HCT116 (cell line): Measurements from ENCODE around the gene PLA2R1. TPM values are rescaled to one million over a fixed set of nuclear protein-coding genes. Genes with fewer than 3 reads are reported as not detected.

Source experiments
- ATAC-seq: fragments of 200-7000 bp; cut with Tn5 transposase; 2 replicates; pipeline ENCODE4 v1.9.1; 2020; ENCODE audit warnings: mild to moderate bottlenecking, moderate library complexity
- BruUV-seq: library from RNA; stranded (reverse); fragments of 400-500 nt; replicated peaks from 2 replicates; lab custom pipeline; 2021; lab: Mats Ljungman, UMichigan
- CTCF ChIA-PET: fragments of 300-600 bp; sonication (Branson Sonifier 250); formaldehyde crosslinking; loops from one replicate; lab custom pipeline; 2021; ENCODE audit warnings: antibody characterized with exemption; lab: Charles Lee
- POLR2A ChIA-PET: fragments of 300-600, 350-600 bp; sonication (Branson Sonifier 250); formaldehyde crosslinking; loops from one replicate; lab custom pipeline; 2021; ENCODE audit warnings: antibody characterized with exemption; lab: Charles Lee
- RAD21 ChIA-PET, 2 experiments: fragments of 300-600 bp; sonication (Branson Sonifier 250); formaldehyde crosslinking; loops; one replicate each; lab custom pipeline; 2023; ENCODE audit warnings: low total read pairs in 2 of 2; ENCODE audit not compliant: uncharacterized antibody in 2 of 2, unreplicated experiment in 2 of 2, low non-redundant PET in 1 of 2; lab: Charles Lee
- DNase-seq: peaks from one replicate; pipeline ENCODE4 v3.0.0-alpha.2; 2010; ENCODE audit warnings: low read depth, low spot score
- H2AFZ ChIP-seq: fragments of 200-600 bp; shearing (Covaris generic), sonication (generic); 2 replicates; pipeline ENCODE4 v1.6.1; 2017; ENCODE audit warnings: low read depth, mixed run types, mixed read lengths, antibody characterized with exemption, low read length; ENCODE audit not compliant: poor library complexity, severe bottlenecking
- H3K27ac ChIP-seq: 2 replicates; pipeline ENCODE4 v1.5.1; 2012; ENCODE audit warnings: low read depth, low read length
- H3K27me3 ChIP-seq: fragments of 200-600 bp; sonication (generic); 2 replicates; pipeline ENCODE4 v1.6.1; 2016; ENCODE audit warnings: mixed run types, low read length, mixed read lengths; ENCODE audit not compliant: insufficient read depth
- H3K36me3 ChIP-seq, 2 experiments: fragments of 200-500 bp in 1 of 2; fragments of 200-600 bp in 1 of 2; sonication (Bioruptor generic) in 1 of 2; sonication (generic) in 1 of 2; 2 replicates each; pipeline versions ENCODE4 v1.5.1 to v1.6.1; 2014 to 2016; ENCODE audit warnings: low read length in 2 of 2, inconsistent platforms in 1 of 2, mixed read lengths in 1 of 2, mixed run types in 1 of 2; ENCODE audit not compliant: insufficient read depth in 2 of 2, control insufficient read depth in 1 of 2
- H3K4me1 ChIP-seq, 2 experiments: fragments of 200-600 bp in 1 of 2; sonication (generic) in 1 of 2; 2 replicates each; pipeline versions ENCODE4 v1.5.1 to v1.6.1; 2012 to 2017; ENCODE audit warnings: low read length in 2 of 2, inconsistent platforms in 1 of 2, mild to moderate bottlenecking in 1 of 2, mixed read lengths in 1 of 2, mixed run types in 1 of 2, moderate library complexity in 1 of 2; ENCODE audit not compliant: insufficient read depth in 2 of 2, control insufficient read depth in 1 of 2
- H3K4me2 ChIP-seq: fragments of 200-600 bp; sonication (generic); 2 replicates; pipeline ENCODE4 v1.6.1; 2017; ENCODE audit warnings: mixed run types, low read length, mixed read lengths
- H3K4me3 ChIP-seq, 2 experiments: fragments of 200-600 bp in 1 of 2; sonication (generic) in 1 of 2; replicated peaks in 1 of 2; 2 replicates each; pipeline ENCODE4 v1.5.1; 2011 to 2016; ENCODE audit warnings: low read length in 2 of 2, control low read depth in 1 of 2, low read depth in 1 of 2, mild to moderate bottlenecking in 1 of 2, mixed read lengths in 1 of 2, mixed run types in 1 of 2
- H3K79me2 ChIP-seq: fragments of 200-600 bp; sonication (generic); 2 replicates; pipeline ENCODE4 v1.6.1; 2017; ENCODE audit warnings: mild to moderate bottlenecking, mixed run types, low read length, moderate library complexity, mixed read lengths; ENCODE audit not compliant: insufficient read depth
- H3K9ac ChIP-seq: fragments of 200-600 bp; sonication (generic); 2 replicates; pipeline ENCODE4 v1.6.1; 2016; ENCODE audit warnings: low read length, mixed read lengths
- H3K9me2 ChIP-seq: fragments of 200-600 bp; sonication (generic), shearing (Covaris generic); 2 replicates; pipeline ENCODE4 v1.6.1; 2017; ENCODE audit warnings: mixed run types, mild to moderate bottlenecking, moderate library complexity; ENCODE audit not compliant: insufficient read depth
- H3K9me3 ChIP-seq, 2 experiments: fragments of 200-500 bp in 1 of 2; fragments of 200-600 bp in 1 of 2; sonication (Bioruptor generic) in 1 of 2; sonication (generic) in 1 of 2; 2 replicates each; pipeline ENCODE4 v1.6.1; 2014 to 2017; ENCODE audit warnings: low read length in 2 of 2, mixed read lengths in 2 of 2, inconsistent platforms in 1 of 2, low read depth in 1 of 2, mild to moderate bottlenecking in 1 of 2, mixed run types in 1 of 2, moderate library complexity in 1 of 2; ENCODE audit not compliant: control insufficient read depth in 1 of 2, insufficient read depth in 1 of 2
- H4K20me1 ChIP-seq: fragments of 200-600 bp; sonication (generic), shearing (Covaris generic); 2 replicates; pipeline ENCODE4 v1.6.1; 2017; ENCODE audit warnings: mixed run types, mild to moderate bottlenecking, moderate library complexity; ENCODE audit not compliant: insufficient read depth
- CEBPB ChIP-seq: IDR thresholded peaks from 2 replicates; pipeline ENCODE4 v1.6.1; 2012; ENCODE audit warnings: low read depth
- EGR1 ChIP-seq: IDR thresholded peaks from 2 replicates; pipeline ENCODE4 v1.6.1; 2012; ENCODE audit warnings: low read depth
- ELF1 ChIP-seq: IDR thresholded peaks from 2 replicates; pipeline ENCODE4 v1.6.1; 2012; ENCODE audit warnings: low read depth, borderline replicate concordance
- FOSL1 ChIP-seq: IDR thresholded peaks from 2 replicates; pipeline ENCODE4 v1.6.1; 2012; ENCODE audit warnings: low read depth
- JUND ChIP-seq: IDR thresholded peaks from 2 replicates; pipeline ENCODE4 v1.6.1; 2012
- POLR2A ChIP-seq: IDR thresholded peaks from 2 replicates; pipeline ENCODE4 v1.7.0; 2011; ENCODE audit warnings: borderline replicate concordance; ENCODE audit not compliant: insufficient read depth, insufficient read length; ENCODE audit errors: extremely low read depth
- RAD21 ChIP-seq: IDR thresholded peaks from 2 replicates; pipeline ENCODE4 v1.6.1; 2012; ENCODE audit warnings: low read depth, mild to moderate bottlenecking
- SP1 ChIP-seq: IDR thresholded peaks from 2 replicates; pipeline ENCODE4 v1.6.1; 2012; ENCODE audit warnings: low read depth
- TCF7L2 ChIP-seq: IDR thresholded peaks from 2 replicates; pipeline ENCODE4 v1.7.0; 2011; ENCODE audit warnings: borderline replicate concordance, inconsistent platforms; ENCODE audit not compliant: insufficient read depth, insufficient read length; ENCODE audit errors: extremely low read depth
- ZFX ChIP-seq: fragments of 450-650 bp; IDR thresholded peaks from 2 replicates; pipeline ENCODE4 v1.6.1; 2017
- intact Hi-C: fragments of 100-400 bp; cut with micrococcal nuclease; formaldehyde crosslinking; loops from 2 replicates; pipeline ENCODE4 v1.10.0; 2022
- total RNA-seq: library from RNA; stranded (reverse); gene quantifications from one replicate; pipeline ENCODE4 v1.2.1, GENCODE V29; 2021; ENCODE audit not compliant: unreplicated experiment
- TF ChIP-seq, protein P1 (sequence below): IDR thresholded peaks from 2 replicates; pipeline ENCODE4 v1.6.1; 2012
- TF ChIP-seq, protein P2 (sequence below): IDR thresholded peaks from 2 replicates; pipeline ENCODE4 v1.6.1; 2012; ENCODE audit warnings: low read depth

PLA2R1 gene
- total RNA-seq, 1 experiment from 2014 or later = 0.34 TPM

DNA sequence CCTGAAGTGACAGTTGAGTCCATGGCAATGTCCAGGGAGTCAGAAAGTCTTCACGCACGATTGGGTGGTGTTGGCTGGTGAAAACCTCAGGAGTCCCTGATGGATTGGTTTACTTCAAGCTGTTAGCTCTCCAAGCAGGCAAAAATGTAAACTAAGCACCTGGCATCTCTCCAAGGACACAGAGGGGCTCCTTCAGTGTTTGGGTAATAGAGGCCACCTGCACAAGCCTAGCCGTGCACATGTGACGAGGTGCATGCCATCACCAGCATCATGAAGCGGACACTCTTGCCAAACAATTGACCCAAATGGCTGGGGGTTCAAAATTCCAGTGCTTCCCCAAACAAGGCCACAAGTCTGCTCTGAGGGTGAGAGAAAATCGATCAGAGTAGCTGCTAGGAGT lies 159.7 kb downstream of the PLA2R1 start:
- no peaks in the 10 kb centered on the region for H3K36me3 ChIP-seq
- no peak overlapping the region for H3K27ac ChIP-seq
- no peak overlapping the region for H2AFZ ChIP-seq
- H3K4me1 ChIP-seq = no peaks in the 10 kb centered on the region
- no peaks in the 10 kb centered on the region for H3K9me3 ChIP-seq
- intact Hi-C loops = no loop called here
- TF ChIP-seq POLR2A = no peak
- no peak for TF ChIP-seq FOSL1
- TF ChIP-seq, protein P1, sequence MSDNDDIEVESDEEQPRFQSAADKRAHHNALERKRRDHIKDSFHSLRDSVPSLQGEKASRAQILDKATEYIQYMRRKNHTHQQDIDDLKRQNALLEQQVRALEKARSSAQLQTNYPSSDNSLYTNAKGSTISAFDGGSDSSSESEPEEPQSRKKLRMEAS = no peak
- TF ChIP-seq, protein P2, sequence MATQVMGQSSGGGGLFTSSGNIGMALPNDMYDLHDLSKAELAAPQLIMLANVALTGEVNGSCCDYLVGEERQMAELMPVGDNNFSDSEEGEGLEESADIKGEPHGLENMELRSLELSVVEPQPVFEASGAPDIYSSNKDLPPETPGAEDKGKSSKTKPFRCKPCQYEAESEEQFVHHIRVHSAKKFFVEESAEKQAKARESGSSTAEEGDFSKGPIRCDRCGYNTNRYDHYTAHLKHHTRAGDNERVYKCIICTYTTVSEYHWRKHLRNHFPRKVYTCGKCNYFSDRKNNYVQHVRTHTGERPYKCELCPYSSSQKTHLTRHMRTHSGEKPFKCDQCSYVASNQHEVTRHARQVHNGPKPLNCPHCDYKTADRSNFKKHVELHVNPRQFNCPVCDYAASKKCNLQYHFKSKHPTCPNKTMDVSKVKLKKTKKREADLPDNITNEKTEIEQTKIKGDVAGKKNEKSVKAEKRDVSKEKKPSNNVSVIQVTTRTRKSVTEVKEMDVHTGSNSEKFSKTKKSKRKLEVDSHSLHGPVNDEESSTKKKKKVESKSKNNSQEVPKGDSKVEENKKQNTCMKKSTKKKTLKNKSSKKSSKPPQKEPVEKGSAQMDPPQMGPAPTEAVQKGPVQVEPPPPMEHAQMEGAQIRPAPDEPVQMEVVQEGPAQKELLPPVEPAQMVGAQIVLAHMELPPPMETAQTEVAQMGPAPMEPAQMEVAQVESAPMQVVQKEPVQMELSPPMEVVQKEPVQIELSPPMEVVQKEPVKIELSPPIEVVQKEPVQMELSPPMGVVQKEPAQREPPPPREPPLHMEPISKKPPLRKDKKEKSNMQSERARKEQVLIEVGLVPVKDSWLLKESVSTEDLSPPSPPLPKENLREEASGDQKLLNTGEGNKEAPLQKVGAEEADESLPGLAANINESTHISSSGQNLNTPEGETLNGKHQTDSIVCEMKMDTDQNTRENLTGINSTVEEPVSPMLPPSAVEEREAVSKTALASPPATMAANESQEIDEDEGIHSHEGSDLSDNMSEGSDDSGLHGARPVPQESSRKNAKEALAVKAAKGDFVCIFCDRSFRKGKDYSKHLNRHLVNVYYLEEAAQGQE = no peak
- ChIA-PET RAD21 (no interaction called here), CTCF (no interaction called here), POLR2A (no interaction called here)
- H3K9ac ChIP-seq = no peak overlapping the region
- H3K9me2 ChIP-seq = no peaks in the 10 kb centered on the region
- DNase-seq (no peak), ATAC-seq (no peak)
- H3K27me3 ChIP-seq = peaks cover under 1% of the 10 kb centered on the region; the same call in 1 of the 2 replicates
- H3K4me3 ChIP-seq = no peak overlapping the region
- H3K4me2 ChIP-seq = no peak overlapping the region
- no TSS peak for BruUV-seq
- H4K20me1 ChIP-seq = no peaks in the 10 kb centered on the region
- no peaks in the 10 kb centered on the region for H3K79me2 ChIP-seq

DNA sequence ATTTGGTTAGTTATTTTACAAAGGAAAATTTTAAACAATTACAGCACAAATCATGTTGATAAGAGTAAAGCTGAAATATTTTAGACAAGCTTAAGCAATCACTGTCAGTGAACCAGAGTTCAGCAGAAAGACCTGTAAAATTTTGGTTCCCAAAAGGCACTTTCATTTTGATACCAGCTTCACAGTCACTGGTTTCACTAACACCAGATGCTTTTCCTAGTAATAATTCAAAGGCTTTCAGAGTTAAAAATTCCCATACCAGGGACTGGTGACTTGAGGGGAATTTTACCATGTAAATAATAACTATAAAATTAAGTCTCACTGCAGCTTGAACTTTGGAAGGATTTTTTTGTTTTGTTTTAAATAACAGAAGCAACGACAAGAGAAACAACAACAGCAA lies 162.1 kb downstream of the PLA2R1 start:
- Histone ChIP-seq H3K4me3 (no peak overlapping the region), H3K9ac (no peak overlapping the region), H3K4me2 (no peak overlapping the region), H3K27ac (no peak overlapping the region), H3K4me1 (no peaks in the 10 kb centered on the region), H2AFZ (no peak overlapping the region), H3K27me3 (peaks cover 4% of the 10 kb centered on the region; the same call in 1 of the 2 replicates), H3K9me2 (no peaks in the 10 kb centered on the region), H3K9me3 (no peaks in the 10 kb centered on the region), H3K36me3 (no peaks in the 10 kb centered on the region), H3K79me2 (no peaks in the 10 kb centered on the region), H4K20me1 (no peaks in the 10 kb centered on the region)
- intact Hi-C loops = no loop called here
- TF ChIP-seq EGR1 (no peak), JUND (no peak), RAD21 (no peak), CEBPB (no peak), SP1 (no peak), ZFX (no peak), ELF1 (no peak), TCF7L2 (no peak)
- no TSS peak for BruUV-seq
- POLR2A ChIA-PET = no interaction called here
- ATAC-seq (no peak), DNase-seq (no peak)
- RAD21 ChIA-PET = no interaction called here
- CTCF ChIA-PET = no interaction called here
